K562 (cell line): ENCODE results near the gene MACROH2A2. TPM values are rescaled to one million over a fixed set of nuclear protein-coding genes. Genes with fewer than 3 reads are reported as not detected.

Source experiments
- ATAC-seq: fragments of 200-7000 bp; cut with Tn5 transposase; 3 replicates; pipeline ENCODE4 v1.9.1; 2020; ENCODE audit warnings: moderate library complexity
- BruUV-seq: library from RNA; stranded (reverse); fragments of 400-500 nt; replicated peaks from 2 replicates; lab custom pipeline; 2021; lab: Mats Ljungman, UMichigan
- CTCF ChIA-PET: fragments of 300-600 bp; formaldehyde crosslinking; extraction: SDS; loops from one replicate; lab custom pipeline; 2021; ENCODE audit warnings: low intra/inter-chr PET ratio; lab: Yijun Ruan, JAX
- POLR2A ChIA-PET: fragments of 300-600, 350-650 bp; sonication (Branson Sonifier 250); formaldehyde crosslinking; extraction: SDS; loops from one replicate; lab custom pipeline; 2021; ENCODE audit warnings: antibody characterized with exemption, inconsistent platforms; lab: Yijun Ruan, JAX
- DNase-seq, 4 experiments: peaks; one replicate each; pipeline versions ENCODE4 v3.0.0 to v3.0.0-alpha.2; 2011 to 2018; ENCODE audit warnings: low spot score in 3 of 4, mixed read lengths in 3 of 4; ENCODE audit errors: extremely low read depth in 1 of 4
- FAIRE-seq: peaks from 2 replicates; lab custom pipeline; 2011; peaks lifted over from hg19 to GRCh38; lab: Jason Lieb, UNC
- H2AFZ ChIP-seq: 2 replicates; pipeline ENCODE4 v1.6.0; 2011; ENCODE audit warnings: low read depth, low read length, control low read depth, inconsistent platforms
- H3K27ac ChIP-seq: fragments of 200-600 bp; 3 replicates; pipeline ENCODE4 v1.8.0; 2011; ENCODE audit warnings: low read depth, mild to moderate bottlenecking, control low read depth, inconsistent platforms, low read length, moderate library complexity, mixed read lengths; ENCODE audit errors: extremely low read depth
- H3K27me3 ChIP-seq, 2 experiments: fragments of 300-600 bp in 1 of 2; 2 replicates in 1 of 2; 3 replicates in 1 of 2; pipeline versions ENCODE4 v1.6.0 to v1.8.0; 2011; ENCODE audit warnings: inconsistent platforms in 2 of 2, low read length in 2 of 2, mild to moderate bottlenecking in 1 of 2, mixed read lengths in 1 of 2, moderate library complexity in 1 of 2; ENCODE audit not compliant: control insufficient read depth in 2 of 2, insufficient read depth in 2 of 2
- H3K36me3 ChIP-seq: fragments of 300-600 bp; 3 replicates; pipeline ENCODE4 v1.8.0; 2011; ENCODE audit warnings: mild to moderate bottlenecking, low read length, inconsistent platforms; ENCODE audit not compliant: control insufficient read depth, insufficient read depth
- H3K4me1 ChIP-seq, 2 experiments: fragments of 200-600 bp in 1 of 2; replicated peaks in 1 of 2; 2 replicates in 1 of 2; 3 replicates in 1 of 2; pipeline versions ENCODE4 v1.5.1 to v1.8.0; 2011; ENCODE audit warnings: inconsistent platforms in 2 of 2, low read length in 2 of 2, mild to moderate bottlenecking in 1 of 2, mixed read lengths in 1 of 2, moderate library complexity in 1 of 2; ENCODE audit not compliant: control insufficient read depth in 2 of 2, insufficient read depth in 2 of 2
- H3K4me2 ChIP-seq: 2 replicates; pipeline ENCODE4 v1.6.1; 2011; ENCODE audit warnings: low read length, control low read depth, inconsistent platforms, mixed read lengths; ENCODE audit not compliant: insufficient read depth
- H3K4me3 ChIP-seq: fragments of 200-600 bp; sonication (generic), shearing (Covaris generic); 2 replicates; pipeline ENCODE4 v1.5.1; 2016; ENCODE audit warnings: control low read depth, inconsistent platforms
- H3K79me2 ChIP-seq: fragments of 200-600 bp; 3 replicates; pipeline ENCODE4 v1.8.0; 2011; ENCODE audit warnings: low read length, inconsistent platforms; ENCODE audit not compliant: control insufficient read depth, insufficient read depth
- H3K9ac ChIP-seq, 2 experiments: 2 replicates each; pipeline versions ENCODE4 v1.6.0 to v1.6.1; 2011; ENCODE audit warnings: low read depth in 2 of 2, low read length in 2 of 2, control low read depth in 1 of 2, inconsistent platforms in 1 of 2, mild to moderate bottlenecking in 1 of 2, mixed read lengths in 1 of 2; ENCODE audit not compliant: insufficient read depth in 1 of 2
- H3K9me1 ChIP-seq: one replicate; pipeline ENCODE4 v1.6.0; 2011; ENCODE audit warnings: inconsistent platforms, mild to moderate bottlenecking, low read length, moderate library complexity; ENCODE audit not compliant: control insufficient read depth, insufficient read depth
- H3K9me3 ChIP-seq: replicated peaks from 2 replicates; pipeline ENCODE4 v1.5.1; 2011; ENCODE audit warnings: low read depth, low read length, inconsistent platforms; ENCODE audit not compliant: control insufficient read depth, insufficient read depth
- H4K20me1 ChIP-seq: replicated peaks from 2 replicates; pipeline ENCODE4 v1.6.1; 2011; ENCODE audit warnings: low read length, inconsistent platforms, mixed read lengths; ENCODE audit not compliant: control insufficient read depth, insufficient read depth
- ETV5 ChIP-seq: sonication (generic); formaldehyde crosslinking; IDR thresholded peaks from 2 replicates; pipeline ENCODE4 v1.4.0; 2020; ENCODE audit warnings: low read depth, mild to moderate bottlenecking, missing genetic modification reagents
- HOMEZ ChIP-seq: fragments of 250-450 bp; sonication (Bioruptor Pico); IDR thresholded peaks from 2 replicates; pipeline ENCODE4 v1.4.0; 2020; ENCODE audit warnings: mild to moderate bottlenecking, moderate library complexity
- MTA2 ChIP-seq: fragments of 450-650 bp; IDR thresholded peaks from 2 replicates; pipeline ENCODE4 v1.6.1; 2016; ENCODE audit warnings: low read depth
- RBM34 ChIP-seq: fragments of 200-400 bp; formaldehyde crosslinking; IDR thresholded peaks from 2 replicates; pipeline ENCODE4 v1.6.1; 2018; ENCODE audit warnings: low read length, borderline replicate concordance; ENCODE audit not compliant: insufficient read depth
- ZBTB9 ChIP-seq: fragments of 450-650 bp; formaldehyde crosslinking; IDR thresholded peaks from 2 replicates; pipeline ENCODE4 v1.4.0; 2020; ENCODE audit warnings: mild to moderate bottlenecking, moderate library complexity
- ZNF318 ChIP-seq, 2 experiments: fragments of 450-650 bp; IDR thresholded peaks; 2 replicates each; pipeline ENCODE4 v1.6.1; 2016; ENCODE audit warnings: mild to moderate bottlenecking in 2 of 2, borderline replicate concordance in 1 of 2, low read depth in 1 of 2, moderate library complexity in 1 of 2
- ZNF384 ChIP-seq: IDR thresholded peaks from 2 replicates; pipeline ENCODE4 v1.6.1; 2012; ENCODE audit warnings: low read depth, low read length, improper control_type of control experiment
- WGBS: fragments of 100-300 bp; shearing (Covaris generic); methylation state at CpG from one replicate; pipeline ENCODE4 v1.1.6; 2016; ENCODE audit warnings: low coverage, mixed read lengths; ENCODE audit not compliant: insufficient coverage; ENCODE audit errors: missing lambda C conversion rate; 5-methylcytosine and 5-hydroxymethylcytosine counted together
- in situ Hi-C: fragments of 300-500 bp; cut with MboI; formaldehyde crosslinking; loops from 4 replicates; pipeline ENCODE4 v1.15.0; 2018; ENCODE audit warnings: inconsistent platforms, mixed read lengths
- intact Hi-C: fragments of 100-400 bp; cut with micrococcal nuclease; formaldehyde crosslinking; loops from 2 replicates; pipeline ENCODE4 v1.14.2; 2022
- polyA plus RNA-seq, 8 experiments: library from polyadenylated mRNA; depleted of rRNA in 4 of 8; stranded (reverse) in 5 of 8; unstranded in 3 of 8; fragments of >200 nt; fragmentation: Nextera tagmentation in 2 of 8; fragmentation: Illumina TruSeq in 1 of 8; extraction: Ambion mirVana in 2 of 8; extraction: Trizol in 1 of 8; gene quantifications; 2 replicates each; pipeline versions ENCODE4 v1.2.1 to v1.2.3, GENCODE V29; 2011 to 2014; ENCODE audit warnings: inconsistent platforms in 1 of 8, missing spikeins in 1 of 8
- total RNA-seq, 7 experiments: library from RNA; depleted of rRNA in 6 of 7; stranded (reverse); fragments of >200 nt in 6 of 7; fragmentation: Illumina TruSeq in 2 of 7; extraction: Trizol in 2 of 7; gene quantifications; 2 replicates each; pipeline versions ENCODE4 v1.2.1 to v1.2.3, GENCODE V29; 2011 to 2021; ENCODE audit warnings: low replicate concordance in 1 of 7

MACROH2A2 gene
- total and polyA plus RNA-seq, 9 of the 15 experiments (the other 6 are each of a cell fraction or from before 2014, with no cell fraction given): 0.07 TPM; not detected in 8

- TF ChIP-seq ZBTB9 (0 out of 2 replicates have a peak, but pooled peaks have one; percentile 34), ETV5 (CRISPR knock-in tag) (peak; percentile 81)
These were observed 79.7 kb downstream of the MACROH2A2 start, which contains the start of gene AIFM2 (continued) for GRCh38 chr10:70132098-70133029.

- H3K27me3 ChIP-seq: no peaks in the 10 kb centered on the region
- no peak overlapping the region for H3K4me2 ChIP-seq
- no peak overlapping the region for H3K4me3 ChIP-seq
- H3K4me1 ChIP-seq: peaks cover 12 to 37% of the 10 kb centered on the region in 2 experiments; a peak in 4 of 5 replicates
- FAIRE-seq (no peak), ATAC-seq (no peak), DNase-seq (no peak)
- H3K9me1 ChIP-seq: no peaks in the 10 kb centered on the region
- no peak overlapping the region for H3K9ac ChIP-seq
- ChIA-PET CTCF (no interaction called here), POLR2A (interaction anchor here (0.6 kb wide), 1 partner anchor 361 kb away, joined by 3 read pairs; no protein-coding TSS in a partner anchor)
- in situ Hi-C loops: no loop called here
- no TSS peak for BruUV-seq
- WGBS: 53% methylated on average over 3 of the region's 3 CpGs
- H2AFZ ChIP-seq: no peak overlapping the region
- H3K36me3 ChIP-seq: peaks cover 19% of the 10 kb centered on the region
- intact Hi-C loops: no loop called here
- H3K27ac ChIP-seq: no peak overlapping the region
- H3K9me3 ChIP-seq: peaks cover 14% of the 10 kb centered on the region; the same call in 1 of the 2 replicates
- H4K20me1 ChIP-seq: no peaks in the 10 kb centered on the region
- H3K79me2 ChIP-seq: peaks cover 23% of the 10 kb centered on the region
- TF ChIP-seq RBM34 (no peak), ZNF384 (no peak), MTA2 (no peak), ZNF318 (IDR thresholded peaks at IDR 0.05; ENCODE audit: borderline replicate concordance in 1 of 2, low read depth in 1 of 2) (no peak), HOMEZ (no peak)
These were observed 82.4 kb downstream of the MACROH2A2 start for GRCh38 chr10:70135046-70135445.
